ENCODE data around the gene MXRA7.
"Not testable (repeated sequence)": the region's sequence is repeated elsewhere in the genome, so short reads cannot be mapped to it uniquely, and the experiment has no call there.

The MXRA7 gene

GRCh38 chr17:76723812-76724211, 13.0 kb upstream of the MXRA7 start (continued):
- no peak for TF ChIP-seq ZNF626 (tag by site-specific recombination; IDR thresholded peaks at IDR 0.05)
- no peak for TF ChIP-seq SCRT1 (tag by site-specific recombination; IDR thresholded peaks at IDR 0.05; ENCODE audit: borderline replicate concordance)
- TF ChIP-seq, protein P1, sequence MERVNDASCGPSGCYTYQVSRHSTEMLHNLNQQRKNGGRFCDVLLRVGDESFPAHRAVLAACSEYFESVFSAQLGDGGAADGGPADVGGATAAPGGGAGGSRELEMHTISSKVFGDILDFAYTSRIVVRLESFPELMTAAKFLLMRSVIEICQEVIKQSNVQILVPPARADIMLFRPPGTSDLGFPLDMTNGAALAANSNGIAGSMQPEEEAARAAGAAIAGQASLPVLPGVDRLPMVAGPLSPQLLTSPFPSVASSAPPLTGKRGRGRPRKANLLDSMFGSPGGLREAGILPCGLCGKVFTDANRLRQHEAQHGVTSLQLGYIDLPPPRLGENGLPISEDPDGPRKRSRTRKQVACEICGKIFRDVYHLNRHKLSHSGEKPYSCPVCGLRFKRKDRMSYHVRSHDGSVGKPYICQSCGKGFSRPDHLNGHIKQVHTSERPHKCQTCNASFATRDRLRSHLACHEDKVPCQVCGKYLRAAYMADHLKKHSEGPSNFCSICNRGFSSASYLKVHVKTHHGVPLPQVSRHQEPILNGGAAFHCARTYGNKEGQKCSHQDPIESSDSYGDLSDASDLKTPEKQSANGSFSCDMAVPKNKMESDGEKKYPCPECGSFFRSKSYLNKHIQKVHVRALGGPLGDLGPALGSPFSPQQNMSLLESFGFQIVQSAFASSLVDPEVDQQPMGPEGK (tag by site-specific recombination; IDR thresholded peaks at IDR 0.05) = no peak
- TF ChIP-seq ZNF416 (tag by site-specific recombination; IDR thresholded peaks at IDR 0.05) = no peak

DNA sequence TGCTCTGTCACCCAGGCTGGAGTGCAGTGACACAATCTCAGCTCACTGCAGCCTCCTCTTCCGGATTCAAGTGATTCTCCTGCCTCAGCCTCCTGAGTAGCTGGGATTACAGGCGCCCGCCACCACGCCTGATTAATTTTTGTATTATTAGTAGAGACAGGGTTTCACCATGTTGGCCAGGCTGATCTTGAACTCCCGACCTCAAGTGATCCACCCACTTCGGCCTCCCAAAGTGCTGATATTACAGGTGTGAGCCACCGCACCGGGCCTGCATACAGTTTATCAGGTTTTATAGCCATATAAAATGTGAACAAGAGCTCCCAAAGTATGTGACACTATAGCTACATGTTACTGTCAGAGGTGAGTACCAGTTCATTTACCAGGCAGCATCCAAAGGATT, 12.2 kb upstream of the MXRA7 start:
- peaks cover 59 to 70% of the 10 kb centered on the region in 2 experiments for H3K36me3 ChIP-seq (ENCODE audit: control insufficient read depth in 2 of 2, insufficient read depth in 1 of 2, low read length in 2 of 2)
- CTCF ChIA-PET = interaction anchor here (0.6 to 8.7 kb wide), 4 partner anchors 9 to 195 kb away, joined by 3 to 68 read pairs (median 3); partner anchors contain the start of gene MXRA7
- POLR2A ChIA-PET = interaction anchor here (0.6 kb wide), 1 partner anchor 12 kb away, joined by 5 read pairs; no protein-coding TSS in a partner anchor
- not testable (repeated sequence) for H3K4me3 ChIP-seq (ENCODE audit: low read depth, low read length); H3K27ac ChIP-seq (ENCODE audit: extremely low read depth, low read depth, low read length); H3K4me1 ChIP-seq (ENCODE audit: control insufficient read depth, insufficient read depth, low read length); H3K9me3 ChIP-seq (ENCODE audit: control insufficient read depth, insufficient read depth, low read depth, low read length)

- TF ChIP-seq SP3 (tag by site-specific recombination; IDR thresholded peaks at IDR 0.05) = no peak
- no peak for TF ChIP-seq CTCF (tag by site-specific recombination; IDR thresholded peaks at IDR 0.05)
- TF ChIP-seq ZNF324 (tag by site-specific recombination; IDR thresholded peaks at IDR 0.05) = no peak
- TF ChIP-seq YY2 (tag by site-specific recombination; IDR thresholded peaks at IDR 0.05) = no peak
- TF ChIP-seq ZNF302 (tag by site-specific recombination; IDR thresholded peaks at IDR 0.05; ENCODE audit: low read depth) = no peak
- TF ChIP-seq KLF1 (tag by site-specific recombination; IDR thresholded peaks at IDR 0.05) = no peak
- ChIA-PET CTCF (interaction anchor here (8.7 kb wide), 1 partner anchor 8 kb away, joined by 68 read pairs; the partner anchor contains the start of gene MXRA7), POLR2A (interaction anchor here (0.6 to 0.7 kb wide), 2 partner anchors 13 to 51 kb away, joined by 5 read pairs; no protein-coding TSS in a partner anchor)
- peaks cover 2% of the 10 kb centered on the region for H3K4me1 ChIP-seq (ENCODE audit: control insufficient read depth, insufficient read depth, low read length)
- no peaks in the 10 kb centered on the region for H3K9me3 ChIP-seq (ENCODE audit: control insufficient read depth, insufficient read depth, low read depth, low read length)
- peaks cover 66 to 74% of the 10 kb centered on the region in 2 experiments for H3K36me3 ChIP-seq (ENCODE audit: control insufficient read depth in 2 of 2, insufficient read depth in 1 of 2, low read length in 2 of 2)
- H3K4me3 ChIP-seq (ENCODE audit: low read depth, low read length) = no peak overlapping the region
- no peak overlapping the region for H3K27ac ChIP-seq (ENCODE audit: extremely low read depth, low read depth, low read length)
These were observed 11.5 kb upstream of the MXRA7 start for GRCh38 chr17:76722279-76722678.

- no peak for TF ChIP-seq SETDB1 (IDR thresholded peaks at IDR 0.05; ENCODE audit: insufficient read length, low read length)
- TF ChIP-seq ZNF350 (tag by site-specific recombination; IDR thresholded peaks at IDR 0.05) = no peak
- TF ChIP-seq KLF1 (tag by site-specific recombination; IDR thresholded peaks at IDR 0.05) = no peak
- no peak for TF ChIP-seq ZNF23 (tag by site-specific recombination; IDR thresholded peaks at IDR 0.05; ENCODE audit: borderline replicate concordance)
- ChIA-PET CTCF (interaction anchor here (8.7 kb wide), 1 partner anchor 7 kb away, joined by 68 read pairs; the partner anchor contains the start of gene MXRA7), POLR2A (interaction anchor here (0.5 to 0.7 kb wide), 2 partner anchors 13 to 24 kb away, joined by 3 read pairs; no protein-coding TSS in a partner anchor)
- Histone ChIP-seq H3K9me3 (ENCODE audit: control insufficient read depth, insufficient read depth, low read depth, low read length) (no peaks in the 10 kb centered on the region), H3K36me3 (ENCODE audit: control insufficient read depth in 2 of 2, insufficient read depth in 1 of 2, low read length in 2 of 2) (peaks cover 71 to 82% of the 10 kb centered on the region in 2 experiments), H3K4me3 (ENCODE audit: low read depth, low read length) (no peak overlapping the region), H3K4me1 (ENCODE audit: control insufficient read depth, insufficient read depth, low read length) (peaks cover 10% of the 10 kb centered on the region), H3K27ac (ENCODE audit: extremely low read depth, low read depth, low read length) (0 out of 2 replicates have a peak overlapping the region, but pooled peaks have one; percentile 11)
These were observed 10.7 kb upstream of the MXRA7 start for GRCh38 chr17:76721463-76721862.

Measured in HEK293 (cell line).